Measurements from ENCODE around the gene CLDN1. TPM values are rescaled to one million over a fixed set of nuclear protein-coding genes. Genes with fewer than 3 reads are reported as not detected.
A peak's percentile ranks its signal among the peaks of the same experiment; 100 is the strongest.

CLDN1 gene
- total RNA-seq, 4 donors from 2014 or later: 0.37 to 0.95 (median 0.82) TPM; not detected in 1

GRCh38 chr3:190306513-190307163 lies 15.6 kb downstream of the CLDN1 start:
- in situ Hi-C loops (cut with MboI; ENCODE audit: low pct_ligation_motif_present in 1 of 4, low pct_unique_long_range_greater_than_20kb in 1 of 4, low sequenced_read_pairs in 3 of 4) (no loop called here), intact Hi-C loops (cut with DNase I; ENCODE audit: low total_unique reads) (no loop called here)
- Histone ChIP-seq H3K9me3 (no peaks in the 10 kb centered on the region), H3K4me3 (no peak overlapping the region), H3K36me3 (no peaks in the 10 kb centered on the region), H3K4me1 (peaks cover 0 to 3% (median 0%) of the 10 kb centered on the region in 4 donors), H3K27ac (peak overlapping the region in 1 of 4 donors; percentile 20), H3K27me3 (no peaks in the 10 kb centered on the region)
- 46 to 59% methylated on average over 4 of the region's 4 CpGs for WGBS, 2 donors (ENCODE audit: low coverage in 1 of 2)
- no peak for DNase-seq
- TF ChIP-seq, protein P1, sequence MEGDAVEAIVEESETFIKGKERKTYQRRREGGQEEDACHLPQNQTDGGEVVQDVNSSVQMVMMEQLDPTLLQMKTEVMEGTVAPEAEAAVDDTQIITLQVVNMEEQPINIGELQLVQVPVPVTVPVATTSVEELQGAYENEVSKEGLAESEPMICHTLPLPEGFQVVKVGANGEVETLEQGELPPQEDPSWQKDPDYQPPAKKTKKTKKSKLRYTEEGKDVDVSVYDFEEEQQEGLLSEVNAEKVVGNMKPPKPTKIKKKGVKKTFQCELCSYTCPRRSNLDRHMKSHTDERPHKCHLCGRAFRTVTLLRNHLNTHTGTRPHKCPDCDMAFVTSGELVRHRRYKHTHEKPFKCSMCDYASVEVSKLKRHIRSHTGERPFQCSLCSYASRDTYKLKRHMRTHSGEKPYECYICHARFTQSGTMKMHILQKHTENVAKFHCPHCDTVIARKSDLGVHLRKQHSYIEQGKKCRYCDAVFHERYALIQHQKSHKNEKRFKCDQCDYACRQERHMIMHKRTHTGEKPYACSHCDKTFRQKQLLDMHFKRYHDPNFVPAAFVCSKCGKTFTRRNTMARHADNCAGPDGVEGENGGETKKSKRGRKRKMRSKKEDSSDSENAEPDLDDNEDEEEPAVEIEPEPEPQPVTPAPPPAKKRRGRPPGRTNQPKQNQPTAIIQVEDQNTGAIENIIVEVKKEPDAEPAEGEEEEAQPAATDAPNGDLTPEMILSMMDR (IDR thresholded peaks at IDR 0.05): no peak
- TF ChIP-seq POLR2AphosphoS5 (IDR thresholded peaks at IDR 0.05) (peak; percentile 49 to 74 (median 51)), POLR2A (IDR thresholded peaks at IDR 0.05) (no peak)

- H3K27me3 ChIP-seq: no peaks in the 10 kb centered on the region
- no peaks in the 10 kb centered on the region for H3K9me3 ChIP-seq
- in situ Hi-C loops (cut with MboI; ENCODE audit: low pct_ligation_motif_present in 1 of 4, low pct_unique_long_range_greater_than_20kb in 1 of 4, low sequenced_read_pairs in 3 of 4) (no loop called here), intact Hi-C loops (cut with DNase I; ENCODE audit: low total_unique reads) (no loop called here)
- H3K27ac ChIP-seq: no peak overlapping the region
- peaks cover 0 to 3% (median 0%) of the 10 kb centered on the region in 4 donors for H3K4me1 ChIP-seq
- no peaks in the 10 kb centered on the region for H3K36me3 ChIP-seq
- no peak overlapping the region for H3K4me3 ChIP-seq
- TF ChIP-seq EP300 (IDR thresholded peaks at IDR 0.05; ENCODE audit: low read depth): no peak
- no peak for TF ChIP-seq POLR2AphosphoS5 (IDR thresholded peaks at IDR 0.05)
- TF ChIP-seq, protein P1 (IDR thresholded peaks at IDR 0.05): no peak
- TF ChIP-seq POLR2A (IDR thresholded peaks at IDR 0.05): no peak
- no peak for DNase-seq
- WGBS, 2 donors (ENCODE audit: low coverage in 1 of 2): 55 to 61% methylated on average over 3 of the region's 3 CpGs
These were observed 16.2 kb downstream of the CLDN1 start for GRCh38 chr3:190306026-190306425.

DNA sequence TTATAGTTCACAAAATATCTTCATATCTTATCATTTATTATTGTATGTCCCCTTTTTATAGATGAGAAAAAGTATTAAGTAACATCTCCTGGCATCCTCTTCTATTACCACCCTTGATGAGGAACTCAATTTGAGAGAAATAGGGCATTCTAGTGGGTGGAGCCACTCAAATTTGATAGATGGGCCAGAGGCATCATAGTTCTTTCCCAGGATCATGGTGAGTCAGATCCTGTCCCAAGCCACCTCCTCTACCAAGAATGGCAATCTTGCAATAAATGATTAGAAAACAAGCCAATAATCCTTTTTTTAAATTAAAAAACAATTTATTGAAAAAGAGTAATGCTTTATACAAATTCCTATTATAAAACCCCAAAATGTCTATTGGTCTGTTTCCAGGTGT lies 16.8 kb downstream of the CLDN1 start:
- in situ Hi-C loops (cut with MboI; ENCODE audit: low pct_ligation_motif_present in 1 of 4, low pct_unique_long_range_greater_than_20kb in 1 of 4, low sequenced_read_pairs in 3 of 4): no loop called here
- H3K36me3 ChIP-seq: no peaks in the 10 kb centered on the region
- no peak overlapping the region for H3K4me3 ChIP-seq
- TF ChIP-seq, protein P1 (IDR thresholded peaks at IDR 0.05): no peak
- TF ChIP-seq POLR2AphosphoS5 (IDR thresholded peaks at IDR 0.05) (no peak), EP300 (IDR thresholded peaks at IDR 0.05; ENCODE audit: low read depth) (no peak), POLR2A (IDR thresholded peaks at IDR 0.05) (no peak)
- intact Hi-C loops (cut with DNase I; ENCODE audit: low total_unique reads): no loop called here
- H3K27me3 ChIP-seq: no peaks in the 10 kb centered on the region
- no peaks in the 10 kb centered on the region for H3K9me3 ChIP-seq
- no peak for DNase-seq
- H3K27ac ChIP-seq: no peak overlapping the region
- H3K4me1 ChIP-seq: peaks cover 0 to 3% (median 0%) of the 10 kb centered on the region in 4 donors

DNA sequence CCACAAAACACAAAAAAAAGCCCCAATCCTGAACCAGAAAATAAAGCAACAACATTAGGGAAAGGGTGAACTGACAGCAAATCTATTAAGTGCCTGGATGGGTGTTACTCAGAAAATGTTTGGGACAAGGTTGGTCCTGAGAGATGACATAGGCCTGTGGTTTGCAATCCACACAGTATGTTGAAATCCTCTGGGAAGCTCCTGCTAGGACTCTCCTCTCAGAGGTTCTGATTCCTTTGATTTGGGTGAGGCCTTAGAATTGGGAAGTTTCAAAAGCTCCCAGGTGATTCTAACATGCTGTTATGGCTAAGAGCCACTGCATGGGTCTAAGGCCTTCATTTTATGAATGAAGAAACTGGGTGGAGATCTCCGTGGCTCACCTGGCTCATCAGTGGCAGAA lies 18.4 kb downstream of the CLDN1 start:
- in situ Hi-C loops (cut with MboI; ENCODE audit: low pct_ligation_motif_present in 1 of 4, low pct_unique_long_range_greater_than_20kb in 1 of 4, low sequenced_read_pairs in 3 of 4) (no loop called here), intact Hi-C loops (cut with DNase I; ENCODE audit: low total_unique reads) (no loop called here)
- H3K27me3 ChIP-seq: no peaks in the 10 kb centered on the region
- H3K9me3 ChIP-seq: no peaks in the 10 kb centered on the region
- no peaks in the 10 kb centered on the region for H3K36me3 ChIP-seq
- H3K27ac ChIP-seq: no peak overlapping the region
- WGBS, 2 donors (ENCODE audit: low coverage in 1 of 2): 86 to 89% methylated on average over 1 of the region's 1 CpG
- H3K4me3 ChIP-seq: no peak overlapping the region
- TF ChIP-seq, protein P1 (IDR thresholded peaks at IDR 0.05): no peak
- TF ChIP-seq POLR2AphosphoS5 (IDR thresholded peaks at IDR 0.05): no peak
- H3K4me1 ChIP-seq: peaks cover 0 to 3% (median 0%) of the 10 kb centered on the region in 4 donors
- no peak for DNase-seq

Measured in transverse colon (tissue), 4 donors.